H9 (cell line): Measurements from ENCODE around the gene MYOF. TPM values are rescaled to one million over a fixed set of nuclear protein-coding genes. Genes with fewer than 3 reads are reported as not detected.

Source experiments
- DNase-seq: peaks from one replicate; pipeline ENCODE4 v3.0.0-alpha.2; 2017
- H2AFZ ChIP-seq: one replicate; pipeline ENCODE4 v1.6.1; 2013; ENCODE audit warnings: mild to moderate bottlenecking, low read length, control low read depth, moderate library complexity
- H2AK5ac ChIP-seq: 2 replicates; pipeline ENCODE4 v1.6.1; 2013; ENCODE audit warnings: low read length, control low read depth, mixed read lengths; ENCODE audit not compliant: insufficient read length
- H2BK120ac ChIP-seq: one replicate; pipeline ENCODE4 v1.6.1; 2013; ENCODE audit warnings: low read depth, mild to moderate bottlenecking, low read length, control low read depth, inconsistent platforms; ENCODE audit not compliant: poor library complexity, severe bottlenecking
- H2BK12ac ChIP-seq: 2 replicates; pipeline ENCODE4 v1.6.1; 2013; ENCODE audit warnings: low read length, control low read depth, mixed read lengths, low read depth; ENCODE audit not compliant: insufficient read length
- H2BK15ac ChIP-seq: 2 replicates; pipeline ENCODE4 v1.6.1; 2013; ENCODE audit warnings: low read depth, low read length, control low read depth
- H2BK20ac ChIP-seq: one replicate; pipeline ENCODE4 v1.6.1; 2013; ENCODE audit warnings: low read depth, mild to moderate bottlenecking, low read length, control low read depth, inconsistent platforms; ENCODE audit not compliant: poor library complexity, severe bottlenecking
- H2BK5ac ChIP-seq: 2 replicates; pipeline ENCODE4 v1.6.1; 2013; ENCODE audit warnings: low read length, control low read depth, mixed read lengths; ENCODE audit not compliant: insufficient read length
- H3K14ac ChIP-seq: 2 replicates; pipeline ENCODE4 v1.6.1; 2013; ENCODE audit warnings: low read length, control low read depth; ENCODE audit not compliant: insufficient read depth
- H3K18ac ChIP-seq: 2 replicates; pipeline ENCODE4 v1.6.1; 2013; ENCODE audit warnings: low read depth, mild to moderate bottlenecking, mixed read lengths, low read length, control low read depth; ENCODE audit not compliant: insufficient read length
- H3K23ac ChIP-seq: 2 replicates; pipeline ENCODE4 v1.6.1; 2013; ENCODE audit warnings: low read length, control low read depth, mixed read lengths, low read depth; ENCODE audit not compliant: insufficient read length
- H3K23me2 ChIP-seq: 2 replicates; pipeline ENCODE4 v1.6.1; 2013; ENCODE audit warnings: low read depth, mild to moderate bottlenecking, mixed read lengths, low read length, control low read depth; ENCODE audit not compliant: insufficient read length, poor library complexity, severe bottlenecking
- H3K27ac ChIP-seq: 2 replicates; pipeline ENCODE4 v1.5.1; 2013; ENCODE audit warnings: low read length, control low read depth, mixed read lengths, low read depth; ENCODE audit not compliant: insufficient read length
- H3K27me3 ChIP-seq: 2 replicates; pipeline ENCODE4 v1.6.1; 2013; ENCODE audit warnings: low read length, control low read depth, inconsistent platforms; ENCODE audit not compliant: insufficient read depth
- H3K4ac ChIP-seq: 2 replicates; pipeline ENCODE4 v1.6.1; 2013; ENCODE audit warnings: low read depth, mild to moderate bottlenecking, control low read depth, inconsistent platforms, low read length, moderate library complexity
- H3K4me1 ChIP-seq: 2 replicates; pipeline ENCODE4 v1.6.1; 2013; ENCODE audit warnings: low read length, control low read depth, inconsistent platforms; ENCODE audit not compliant: insufficient read depth
- H3K4me2 ChIP-seq: 2 replicates; pipeline ENCODE4 v1.6.1; 2013; ENCODE audit warnings: low read length, control low read depth, mixed read lengths; ENCODE audit not compliant: insufficient read length, insufficient read depth
- H3K56ac ChIP-seq: 2 replicates; pipeline ENCODE4 v1.6.1; 2013; ENCODE audit warnings: low read depth, mild to moderate bottlenecking, mixed read lengths, low read length, control low read depth; ENCODE audit not compliant: insufficient read length
- H3K79me1 ChIP-seq: 2 replicates; pipeline ENCODE4 v1.6.1; 2013; ENCODE audit warnings: low read depth, mild to moderate bottlenecking, moderate library complexity, low read length, control low read depth, inconsistent platforms; ENCODE audit not compliant: insufficient read depth, poor library complexity, severe bottlenecking
- H3K79me2 ChIP-seq: 2 replicates; pipeline ENCODE4 v1.6.1; 2013; ENCODE audit warnings: low read length, control low read depth, inconsistent platforms; ENCODE audit not compliant: insufficient read depth
- H3K9ac ChIP-seq: 2 replicates; pipeline ENCODE4 v1.6.1; 2013; ENCODE audit warnings: low read length, control low read depth, mixed read lengths; ENCODE audit not compliant: insufficient read length; ENCODE audit errors: extremely low read depth
- H3K9me3 ChIP-seq: one replicate; pipeline ENCODE4 v1.6.1; 2013; ENCODE audit warnings: low read depth, low read length, inconsistent platforms; ENCODE audit not compliant: control insufficient read depth
- H3T11ph ChIP-seq: one replicate; pipeline ENCODE4 v1.6.1; 2013; ENCODE audit warnings: mild to moderate bottlenecking, low read length, control low read depth, inconsistent platforms
- H4K20me1 ChIP-seq: one replicate; pipeline ENCODE4 v1.6.1; 2013; ENCODE audit not compliant: control insufficient read depth, insufficient read length, insufficient read depth
- H4K5ac ChIP-seq: 2 replicates; pipeline ENCODE4 v1.6.1; 2013; ENCODE audit warnings: low read depth, mild to moderate bottlenecking, mixed read lengths, low read length, control low read depth; ENCODE audit not compliant: insufficient read length
- H4K8ac ChIP-seq: replicated peaks from 2 replicates; pipeline ENCODE4 v1.6.1; 2013; ENCODE audit warnings: low read length, control low read depth, mixed read lengths, low read depth; ENCODE audit not compliant: insufficient read length
- H4K91ac ChIP-seq: 2 replicates; pipeline ENCODE4 v1.6.1; 2013; ENCODE audit warnings: low read depth, mild to moderate bottlenecking, moderate library complexity, mixed read lengths, low read length, control low read depth; ENCODE audit not compliant: insufficient read length
- H3K27ac Mint-ChIP-seq, 3 experiments: 2 replicates in 2 of 3; 3 replicates in 1 of 3; pipeline ENCODE4 v1.8.0; 2020 to 2021; ENCODE audit warnings: mixed read lengths in 3 of 3, mild to moderate bottlenecking in 1 of 3, moderate library complexity in 1 of 3
- H3K27me3 Mint-ChIP-seq: 2 replicates; pipeline ENCODE4 v1.8.0; 2021; ENCODE audit warnings: low read depth, mild to moderate bottlenecking, moderate library complexity, mixed read lengths
- H3K36me3 Mint-ChIP-seq, 3 experiments: 2 replicates in 2 of 3; 3 replicates in 1 of 3; pipeline ENCODE4 v1.8.0; 2020 to 2021; ENCODE audit warnings: low read depth in 3 of 3, mixed read lengths in 3 of 3; ENCODE audit not compliant: insufficient read depth in 1 of 3
- H3K4me1 Mint-ChIP-seq, 2 experiments: 2 replicates each; pipeline ENCODE4 v1.8.0; 2020; ENCODE audit warnings: mixed read lengths in 2 of 2
- H3K4me3 Mint-ChIP-seq, 2 experiments: 2 replicates in 1 of 2; 3 replicates in 1 of 2; pipeline ENCODE4 v1.8.0; 2020 to 2021; ENCODE audit warnings: mild to moderate bottlenecking in 2 of 2, mixed read lengths in 2 of 2, moderate library complexity in 1 of 2
- H3K9me3 Mint-ChIP-seq, 2 experiments: 2 replicates in 1 of 2; 3 replicates in 1 of 2; pipeline ENCODE4 v1.8.0; 2020; ENCODE audit warnings: mild to moderate bottlenecking in 2 of 2, mixed read lengths in 2 of 2, moderate library complexity in 1 of 2
- WGBS: extraction: QIAGEN DNeasy Blood & Tissue Kit; methylation state at CpG from one replicate; pipeline ENCODE4 v1.1.7; 2013; ENCODE audit warnings: missing lambda C conversion rate, low lambda C conversion rate, mixed read lengths; ENCODE audit not compliant: insufficient read length; ENCODE audit errors: extremely low coverage; 5-methylcytosine and 5-hydroxymethylcytosine counted together
- total RNA-seq: library from RNA; stranded (reverse); gene quantifications from 2 replicates; pipeline ENCODE4 v1.2.1, GENCODE V29; 2021
- TF ChIP-seq, protein P1 (sequence below): fragments of 200-600 bp; sonication (generic); conservative IDR thresholded peaks from 3 replicates; pipeline ENCODE4 v1.8.0; 2021; ENCODE audit warnings: antibody characterized with exemption, mild to moderate bottlenecking

The MYOF gene
- total RNA-seq, 1 experiment from 2014 or later: 2.8 TPM

DNA sequence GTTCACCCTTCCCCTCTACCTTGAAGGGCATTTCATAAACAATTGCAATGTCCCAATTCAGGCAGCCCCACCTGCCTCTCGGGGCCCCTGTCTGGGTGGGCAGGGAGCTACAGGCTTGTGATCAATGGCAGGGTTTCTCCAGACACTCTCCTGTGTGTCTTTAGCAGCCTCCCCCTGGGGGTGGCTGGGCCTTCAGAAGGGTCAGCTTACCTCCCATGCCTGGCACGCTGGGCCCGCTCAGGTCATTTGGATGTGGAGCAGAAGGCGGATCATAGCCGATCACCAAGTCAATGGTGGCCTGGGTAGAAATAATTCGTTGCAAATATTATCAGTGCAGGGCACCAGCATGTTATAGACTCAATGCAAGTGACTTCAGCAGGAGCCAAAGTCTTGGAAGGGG is 56.3 kb downstream of the MYOF start:
- H4K91ac ChIP-seq: no peak overlapping the region
- WGBS: no CpG with 5 or more reads among the region's 6 CpGs
- no peak overlapping the region for H3K18ac ChIP-seq
- Mint-ChIP-seq H3K4me1 (peaks cover 16 to 27% of the 10 kb centered on the region in 2 experiments), H3K4me3 (no peak overlapping the region), H3K9me3 (no peaks in the 10 kb centered on the region; a peak in 1 of 5 replicates), H3K27ac (peak overlapping the region in 1 of 3 experiments; percentile 91; a peak in 2 of 7 replicates), H3K27me3 (no peaks in the 10 kb centered on the region), H3K36me3 (peaks cover 0 to 7% (median 0%) of the 10 kb centered on the region in 3 experiments; a peak in 2 of 7 replicates)
- H3K79me1 ChIP-seq: no peaks in the 10 kb centered on the region
- H2AK5ac ChIP-seq: no peak overlapping the region
- H3K27ac ChIP-seq: no peak overlapping the region
- H3K9ac ChIP-seq: no peak overlapping the region
- no peaks in the 10 kb centered on the region for H3K79me2 ChIP-seq
- H3T11ph ChIP-seq: no peak overlapping the region
- TF ChIP-seq, protein P1, sequence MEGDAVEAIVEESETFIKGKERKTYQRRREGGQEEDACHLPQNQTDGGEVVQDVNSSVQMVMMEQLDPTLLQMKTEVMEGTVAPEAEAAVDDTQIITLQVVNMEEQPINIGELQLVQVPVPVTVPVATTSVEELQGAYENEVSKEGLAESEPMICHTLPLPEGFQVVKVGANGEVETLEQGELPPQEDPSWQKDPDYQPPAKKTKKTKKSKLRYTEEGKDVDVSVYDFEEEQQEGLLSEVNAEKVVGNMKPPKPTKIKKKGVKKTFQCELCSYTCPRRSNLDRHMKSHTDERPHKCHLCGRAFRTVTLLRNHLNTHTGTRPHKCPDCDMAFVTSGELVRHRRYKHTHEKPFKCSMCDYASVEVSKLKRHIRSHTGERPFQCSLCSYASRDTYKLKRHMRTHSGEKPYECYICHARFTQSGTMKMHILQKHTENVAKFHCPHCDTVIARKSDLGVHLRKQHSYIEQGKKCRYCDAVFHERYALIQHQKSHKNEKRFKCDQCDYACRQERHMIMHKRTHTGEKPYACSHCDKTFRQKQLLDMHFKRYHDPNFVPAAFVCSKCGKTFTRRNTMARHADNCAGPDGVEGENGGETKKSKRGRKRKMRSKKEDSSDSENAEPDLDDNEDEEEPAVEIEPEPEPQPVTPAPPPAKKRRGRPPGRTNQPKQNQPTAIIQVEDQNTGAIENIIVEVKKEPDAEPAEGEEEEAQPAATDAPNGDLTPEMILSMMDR: no peak
- no peaks in the 10 kb centered on the region for H4K20me1 ChIP-seq
- H4K8ac ChIP-seq: no peak overlapping the region
- H2BK5ac ChIP-seq: no peak overlapping the region
- no peak overlapping the region for H2BK12ac ChIP-seq
- no peak overlapping the region for H3K56ac ChIP-seq
- H3K23me2 ChIP-seq: no peaks in the 10 kb centered on the region
- H3K14ac ChIP-seq: no peak overlapping the region
- no peak overlapping the region for H4K5ac ChIP-seq
- H2BK20ac ChIP-seq: no peak overlapping the region
- H3K23ac ChIP-seq: no peak overlapping the region
- no peak overlapping the region for H2AFZ ChIP-seq
- H3K9me3 ChIP-seq: no peaks in the 10 kb centered on the region
- H2BK15ac ChIP-seq: no peak overlapping the region
- no peak overlapping the region for H2BK120ac ChIP-seq
- DNase-seq: no peak
- H3K27me3 ChIP-seq: no peaks in the 10 kb centered on the region
- no peak overlapping the region for H3K4ac ChIP-seq
- no peak overlapping the region for H3K4me2 ChIP-seq
- peaks cover 6% of the 10 kb centered on the region; the same call in 1 of the 2 replicates for H3K4me1 ChIP-seq
